Transverse colon (tissue), 4 donors: Measurements from ENCODE around the gene INKA2. TPM values are rescaled to one million over a fixed set of nuclear protein-coding genes. Genes with fewer than 3 reads are reported as not detected.

Experiments
- DNase-seq: peaks from one replicate; pipeline ENCODE4 v3.0.0-alpha.2; 2019
- H3K27ac ChIP-seq, 4 donors: fragments of 200-600 bp; sonication (generic); 2 replicates each; pipeline ENCODE4 v1.5.1; 2016 to 2018; ENCODE audit warnings: inconsistent platforms in 4 of 4
- H3K27me3 ChIP-seq: fragments of 200-600 bp; sonication (generic); 2 replicates; pipeline ENCODE4 v1.5.1; 2017; ENCODE audit warnings: inconsistent platforms
- H3K36me3 ChIP-seq, 4 donors: fragments of 200-600 bp; sonication (generic); 2 replicates each; pipeline ENCODE4 v1.5.1; 2017 to 2019; ENCODE audit warnings: inconsistent platforms in 4 of 4
- H3K4me1 ChIP-seq, 4 donors: fragments of 200-600 bp; sonication (generic); 2 replicates each; pipeline ENCODE4 v1.5.1; 2017 to 2020; ENCODE audit warnings: inconsistent platforms in 4 of 4
- H3K4me3 ChIP-seq, 4 donors: fragments of 200-600 bp; sonication (generic); 1 replicate in 1 of 4; 2 replicates in 3 of 4; pipeline versions ENCODE4 v1.5.1 to v1.6.1; 2017 to 2019; ENCODE audit warnings: inconsistent platforms in 4 of 4
- H3K9me3 ChIP-seq, 2 donors: fragments of 200-600 bp; sonication (generic); 2 replicates each; pipeline ENCODE4 v1.5.1; 2017 to 2019; ENCODE audit warnings: inconsistent platforms in 2 of 2
- EP300 ChIP-seq: sonication (generic); formaldehyde crosslinking; IDR thresholded peaks from one replicate; pipeline ENCODE4 v1.6.1; 2017; ENCODE audit warnings: antibody characterized with exemption, low read depth
- POLR2A ChIP-seq: fragments of 450-650 bp; IDR thresholded peaks from one replicate; pipeline ENCODE4 v1.6.1; 2016; ENCODE audit warnings: antibody characterized with exemption, mild to moderate bottlenecking, moderate library complexity
- POLR2AphosphoS5 ChIP-seq, 3 donors: sonication (generic); formaldehyde crosslinking; IDR thresholded peaks; one replicate each; pipeline ENCODE4 v1.6.1; 2016; ENCODE audit warnings: antibody characterized with exemption in 3 of 3
- WGBS, 2 donors: methylation state at CpG; one replicate each; pipeline ENCODE4 v1.1.5; 2018; ENCODE audit warnings: low coverage in 1 of 2; 5-methylcytosine and 5-hydroxymethylcytosine counted together
- in situ Hi-C, 4 donors: fragments of 200-750 bp; cut with MboI; loops; one replicate each; pipeline versions ENCODE4 v1.15.0 to v1.15.1; 2017; ENCODE audit warnings: low sequenced_read_pairs in 3 of 4, low pct_ligation_motif_present in 1 of 4, low pct_unique_long_range_greater_than_20kb in 1 of 4
- intact Hi-C: fragments of 100-400 bp; cut with DNase I; formaldehyde crosslinking; loops from one replicate; pipeline ENCODE4 v1.15.1; 2023; ENCODE audit warnings: low total_unique reads
- total RNA-seq, 4 donors: library from RNA; depleted of rRNA; stranded (reverse); fragments of >200 nt; gene quantifications; one replicate each; pipeline ENCODE4 v1.1.0, GENCODE V29; 2016
- TF ChIP-seq, protein P1 (sequence below), 5 experiments: fragments of 200-600 bp in 3 of 5; fragments of 450-650 bp in 2 of 5; sonication (generic) in 3 of 5; IDR thresholded peaks; 1 replicate in 2 of 5; 2 replicates in 3 of 5; pipeline ENCODE4 v1.5.1; 2016 to 2017; ENCODE audit warnings: antibody characterized with exemption in 5 of 5, inconsistent platforms in 3 of 5, mild to moderate bottlenecking in 2 of 5, moderate library complexity in 1 of 5

Gene INKA2
- total RNA-seq, 4 donors from 2014 or later, result 1.8 to 2.7 TPM; not detected in 2

DNA sequence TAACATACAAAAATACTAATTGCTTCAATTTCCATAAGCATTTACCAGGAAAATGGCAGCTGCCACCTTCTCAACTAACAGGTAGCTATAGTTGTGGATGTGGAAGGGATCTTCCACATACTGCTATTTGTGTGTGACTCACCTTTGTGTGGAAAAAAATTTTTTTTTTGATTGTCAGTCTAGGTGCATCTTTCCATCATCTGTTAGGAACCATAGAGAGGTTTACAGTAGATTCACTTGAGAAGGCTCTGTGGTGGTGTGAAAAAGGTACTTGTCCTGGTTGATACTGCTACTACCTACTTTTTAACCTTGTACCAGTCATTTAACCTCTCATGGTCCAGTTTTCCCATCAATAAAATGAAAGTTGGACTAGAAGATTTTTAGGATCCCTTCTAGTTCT, 29.4 kb upstream of the INKA2 start:
- no peak overlapping the region for H3K4me3 ChIP-seq
- intact Hi-C loops, result loop anchor here (5.0 kb wide), 1 partner anchor 286 kb away; no protein-coding TSS in a partner anchor
- no peaks in the 10 kb centered on the region for H3K27me3 ChIP-seq
- H3K27ac ChIP-seq, result no peak overlapping the region
- H3K4me1 ChIP-seq, result no peaks in the 10 kb centered on the region
- TF ChIP-seq EP300 (no peak), POLR2A (no peak), POLR2AphosphoS5 (IDR thresholded peaks at IDR 0.05) (no peak)
- TF ChIP-seq, protein P1, sequence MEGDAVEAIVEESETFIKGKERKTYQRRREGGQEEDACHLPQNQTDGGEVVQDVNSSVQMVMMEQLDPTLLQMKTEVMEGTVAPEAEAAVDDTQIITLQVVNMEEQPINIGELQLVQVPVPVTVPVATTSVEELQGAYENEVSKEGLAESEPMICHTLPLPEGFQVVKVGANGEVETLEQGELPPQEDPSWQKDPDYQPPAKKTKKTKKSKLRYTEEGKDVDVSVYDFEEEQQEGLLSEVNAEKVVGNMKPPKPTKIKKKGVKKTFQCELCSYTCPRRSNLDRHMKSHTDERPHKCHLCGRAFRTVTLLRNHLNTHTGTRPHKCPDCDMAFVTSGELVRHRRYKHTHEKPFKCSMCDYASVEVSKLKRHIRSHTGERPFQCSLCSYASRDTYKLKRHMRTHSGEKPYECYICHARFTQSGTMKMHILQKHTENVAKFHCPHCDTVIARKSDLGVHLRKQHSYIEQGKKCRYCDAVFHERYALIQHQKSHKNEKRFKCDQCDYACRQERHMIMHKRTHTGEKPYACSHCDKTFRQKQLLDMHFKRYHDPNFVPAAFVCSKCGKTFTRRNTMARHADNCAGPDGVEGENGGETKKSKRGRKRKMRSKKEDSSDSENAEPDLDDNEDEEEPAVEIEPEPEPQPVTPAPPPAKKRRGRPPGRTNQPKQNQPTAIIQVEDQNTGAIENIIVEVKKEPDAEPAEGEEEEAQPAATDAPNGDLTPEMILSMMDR (IDR thresholded peaks at IDR 0.05), result no peak
- in situ Hi-C loops, result loop anchor here in 2 of 4 donors (10.0 to 25.0 kb wide), 3 partner anchors 284 to 556 kb away; partner anchors contain the start of genes CHI3L2 (in 1 of the 2) and DENND2D (in 1 of the 2)
- H3K9me3 ChIP-seq, result no peaks in the 10 kb centered on the region
- H3K36me3 ChIP-seq, result peaks cover 0 to 21% (median 8%) of the 10 kb centered on the region in 4 donors
- DNase-seq, result no peak

DNA sequence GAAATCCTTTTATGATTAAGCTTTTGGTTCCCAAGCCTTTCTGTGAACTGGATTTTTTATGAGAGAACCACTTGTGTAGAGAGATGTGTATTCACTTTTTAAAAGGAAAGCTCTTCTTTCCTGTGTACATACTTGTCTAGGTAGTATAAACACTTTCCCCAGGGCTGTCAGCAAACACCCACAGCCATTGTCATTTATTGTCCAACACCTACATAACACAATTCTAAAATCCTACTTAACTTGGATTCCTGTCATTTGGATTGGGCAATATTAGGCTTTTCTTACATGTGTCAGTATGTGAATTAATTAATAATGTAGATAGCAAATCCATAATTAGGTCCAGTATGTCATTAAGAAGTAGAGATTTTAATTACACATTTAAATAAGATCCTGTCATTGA, 28.8 kb upstream of the INKA2 start:
- in situ Hi-C loops (loop anchor here in 2 of 4 donors (10.0 to 25.0 kb wide), 3 partner anchors 283 to 556 kb away; partner anchors contain the start of genes CHI3L2 (in 1 of the 2) and DENND2D (in 1 of the 2)), intact Hi-C loops (loop anchor here (5.0 kb wide), 1 partner anchor 286 kb away; no protein-coding TSS in a partner anchor)
- TF ChIP-seq POLR2A (no peak), POLR2AphosphoS5 (IDR thresholded peaks at IDR 0.05) (no peak), EP300 (no peak)
- TF ChIP-seq, protein P1 (IDR thresholded peaks at IDR 0.05), result no peak
- H3K27me3 ChIP-seq, result no peaks in the 10 kb centered on the region
- H3K4me3 ChIP-seq, result no peak overlapping the region
- no peak for DNase-seq
- no peaks in the 10 kb centered on the region for H3K4me1 ChIP-seq
- peaks cover 0 to 27% (median 11%) of the 10 kb centered on the region in 4 donors for H3K36me3 ChIP-seq
- no peak overlapping the region for H3K27ac ChIP-seq
- H3K9me3 ChIP-seq, result no peaks in the 10 kb centered on the region

DNA sequence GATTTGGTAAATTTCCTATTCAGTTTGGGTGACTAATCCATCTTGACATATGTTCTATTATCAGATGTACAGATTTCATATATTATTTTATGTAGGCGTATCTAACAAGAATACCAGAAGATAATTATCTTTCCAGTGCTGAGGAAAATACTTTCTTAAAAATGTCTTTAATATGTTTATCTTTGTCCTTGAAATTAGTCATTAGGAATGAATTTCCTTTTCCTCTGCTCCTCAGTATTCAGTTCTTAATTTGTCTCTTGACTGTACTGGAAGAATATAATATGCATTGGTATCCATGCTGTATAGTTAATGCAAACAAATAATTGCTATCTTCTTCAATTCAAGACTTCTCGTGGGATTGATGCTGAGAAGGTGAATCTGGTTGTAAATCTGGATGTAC, 23.1 kb upstream of the INKA2 start:
- 92 to 94% methylated on average over 2 of the region's 2 CpGs for WGBS, 2 donors
- in situ Hi-C loops (loop anchor here in 2 of 4 donors (10.0 to 25.0 kb wide), 3 partner anchors 278 to 550 kb away; partner anchors contain the start of genes CHI3L2 (in 1 of the 2) and DENND2D (in 1 of the 2)), intact Hi-C loops (no loop called here)
- H3K4me1 ChIP-seq, result peaks cover 0 to 15% (median 5%) of the 10 kb centered on the region in 4 donors
- no peaks in the 10 kb centered on the region for H3K9me3 ChIP-seq
- no peak overlapping the region for H3K27ac ChIP-seq
- peaks cover 0 to 49% (median 24%) of the 10 kb centered on the region in 4 donors for H3K36me3 ChIP-seq
- H3K4me3 ChIP-seq, result no peak overlapping the region
- no peaks in the 10 kb centered on the region for H3K27me3 ChIP-seq
- TF ChIP-seq POLR2A (no peak), POLR2AphosphoS5 (IDR thresholded peaks at IDR 0.05) (no peak), EP300 (no peak)
- TF ChIP-seq, protein P1 (IDR thresholded peaks at IDR 0.05), result no peak
- no peak for DNase-seq

DNA sequence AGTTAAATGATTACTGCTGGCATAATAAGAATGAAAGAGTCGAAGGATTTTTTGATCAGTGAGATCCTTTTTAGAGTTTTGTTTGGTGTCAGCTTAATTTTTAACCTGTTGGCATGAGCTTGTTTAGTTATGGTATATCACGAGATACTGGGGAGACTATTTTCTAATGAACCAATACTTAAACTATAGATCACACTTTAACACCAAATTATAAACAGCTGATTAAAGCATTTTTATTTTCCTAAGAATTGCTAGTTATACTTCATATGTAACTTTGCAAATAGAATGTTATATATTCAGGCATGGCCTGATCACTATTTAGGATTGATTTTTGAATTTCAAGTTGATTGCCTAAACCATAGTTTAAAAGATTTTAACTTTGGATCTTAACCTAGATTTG, 22.5 kb upstream of the INKA2 start:
- WGBS, 2 donors, result 64 to 74% methylated on average over 2 of the region's 2 CpGs
- no peak for DNase-seq
- intact Hi-C loops, result no loop called here

More for the DNA sequence above, 22.5 kb upstream of the INKA2 start:
- H3K27me3 ChIP-seq, result no peaks in the 10 kb centered on the region
- no peak overlapping the region for H3K27ac ChIP-seq
- H3K9me3 ChIP-seq, result no peaks in the 10 kb centered on the region
- TF ChIP-seq POLR2AphosphoS5 (IDR thresholded peaks at IDR 0.05) (no peak), EP300 (no peak)
- TF ChIP-seq, protein P1 (IDR thresholded peaks at IDR 0.05), result no peak
- no peak overlapping the region for H3K4me3 ChIP-seq
- H3K36me3 ChIP-seq, result peaks cover 0 to 46% (median 22%) of the 10 kb centered on the region in 4 donors
- in situ Hi-C loops, result loop anchor here in 2 of 4 donors (10.0 to 25.0 kb wide), 3 partner anchors 277 to 549 kb away; partner anchors contain the start of genes CHI3L2 (in 1 of the 2) and DENND2D (in 1 of the 2)
- peaks cover 0 to 21% (median 10%) of the 10 kb centered on the region in 4 donors for H3K4me1 ChIP-seq
